Spleen (tissue), 7 donors: Measurements from ENCODE around the gene EVI5.

Experiments
- CTCF ChIP-seq, 11 experiments: fragments of 200-600 bp in 7 of 11; fragments of 450-650 bp in 4 of 11; sonication (generic) in 4 of 11; IDR thresholded peaks in 8 of 11; conservative IDR thresholded peaks in 3 of 11; 1 replicate in 7 of 11; 2 replicates in 4 of 11; pipeline versions ENCODE4 v1.4.0 to v1.8.0; 2016 to 2021; ENCODE audit warnings: antibody characterized with exemption in 11 of 11, inconsistent platforms in 4 of 11, mild to moderate bottlenecking in 1 of 11
- POLR2A ChIP-seq, 3 donors: fragments of 450-650 bp; IDR thresholded peaks; one replicate each; pipeline ENCODE4 v1.5.1; 2017; ENCODE audit warnings: antibody characterized with exemption in 3 of 3, mild to moderate bottlenecking in 1 of 3
- POLR2AphosphoS5 ChIP-seq, 3 donors: sonication (generic); formaldehyde crosslinking; IDR thresholded peaks; one replicate each; pipeline ENCODE4 v1.5.1; 2017; ENCODE audit warnings: antibody characterized with exemption in 3 of 3
- donor health status: DM: no; HTN: no; CAD: no; lungs with moderate emphysema.
- donor health status: DM: no; HTN: no; CAD: no.
- donor health status: DM: no; HTN: no; CAD: no.

- TF ChIP-seq CTCF (IDR thresholded peaks at IDR 0.05 in 8 of 11, conservative IDR thresholded peaks at IDR 0.05 in 3 of 11): no peak
- TF ChIP-seq POLR2A (IDR thresholded peaks at IDR 0.05): no peak
- no peak for TF ChIP-seq POLR2AphosphoS5 (IDR thresholded peaks at IDR 0.05)
These were observed 16.6 kb downstream of the EVI5 start for GRCh38 chr1:92768296-92768695.
